Stimulated activated CD4-positive, alpha-beta T cell treated with anti-CD3 and anti-CD28 coated beads, Interleukin-12 subunit alpha, Interleukin-12 subunit beta, amount 100 ng/mL, for 48 hours (primary cell): ENCODE results near the gene CFAP221.

Source experiments
- DNase-seq, 3 donors: peaks; one replicate each; pipeline ENCODE4 v3.0.0-alpha.2; 2020; ENCODE audit warnings: low read depth in 2 of 3, low spot score in 1 of 3

Gene CFAP221

GRCh38 chr2:119679526-119679837 lies 135.2 kb downstream of the CFAP221 start:
- no peak for DNase-seq

DNA sequence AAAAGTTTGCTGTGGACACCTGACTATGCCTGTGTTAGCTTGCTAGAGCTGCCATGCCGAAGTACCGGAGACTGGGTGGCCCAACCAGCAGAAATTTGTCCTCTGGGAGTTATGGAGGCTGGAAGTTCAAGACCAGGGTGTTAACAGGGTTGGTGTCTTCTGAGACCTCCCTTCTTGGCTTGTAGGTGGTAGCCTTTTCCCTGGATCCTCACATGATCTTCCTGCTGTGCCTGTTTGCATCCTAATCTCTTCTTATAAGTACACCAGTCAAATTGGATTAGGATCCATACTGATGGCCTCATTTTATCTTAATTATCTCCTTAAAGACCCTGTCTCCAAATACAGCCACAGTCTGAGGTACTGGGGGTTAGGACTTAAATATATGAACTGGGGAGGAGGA lies 135.6 kb downstream of the CFAP221 start:
- no peak for DNase-seq

GRCh38 chr2:119680457-119681202 lies 136.4 kb downstream of the CFAP221 start:
- no peak for DNase-seq

GRCh38 chr2:119681203-119681867 lies 137.1 kb downstream of the CFAP221 start:
- no peak for DNase-seq

GRCh38 chr2:119681868-119682220 lies 137.6 kb downstream of the CFAP221 start:
- no peak for DNase-seq

DNA sequence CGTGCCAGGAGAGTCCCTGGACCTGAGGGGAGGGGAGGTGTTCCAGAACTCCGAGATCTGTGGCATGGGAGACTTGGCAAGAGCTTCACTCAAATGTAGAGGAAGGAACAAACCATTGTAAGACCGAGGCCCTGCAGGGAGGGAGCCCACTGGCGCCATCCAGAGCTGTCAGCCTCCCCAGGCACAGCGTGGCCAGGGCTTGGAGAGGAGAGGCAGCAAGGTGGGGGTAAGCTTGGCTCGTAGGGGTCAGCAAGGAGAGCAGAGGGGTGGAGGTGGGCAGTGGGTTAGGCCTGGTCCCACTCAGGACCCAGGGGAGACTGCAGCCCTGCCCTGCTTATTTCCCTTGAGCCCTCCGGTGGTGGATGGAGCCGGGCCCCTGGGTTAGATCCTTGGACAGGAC lies 138.3 kb downstream of the CFAP221 start:
- DNase-seq, result no peak

DNA sequence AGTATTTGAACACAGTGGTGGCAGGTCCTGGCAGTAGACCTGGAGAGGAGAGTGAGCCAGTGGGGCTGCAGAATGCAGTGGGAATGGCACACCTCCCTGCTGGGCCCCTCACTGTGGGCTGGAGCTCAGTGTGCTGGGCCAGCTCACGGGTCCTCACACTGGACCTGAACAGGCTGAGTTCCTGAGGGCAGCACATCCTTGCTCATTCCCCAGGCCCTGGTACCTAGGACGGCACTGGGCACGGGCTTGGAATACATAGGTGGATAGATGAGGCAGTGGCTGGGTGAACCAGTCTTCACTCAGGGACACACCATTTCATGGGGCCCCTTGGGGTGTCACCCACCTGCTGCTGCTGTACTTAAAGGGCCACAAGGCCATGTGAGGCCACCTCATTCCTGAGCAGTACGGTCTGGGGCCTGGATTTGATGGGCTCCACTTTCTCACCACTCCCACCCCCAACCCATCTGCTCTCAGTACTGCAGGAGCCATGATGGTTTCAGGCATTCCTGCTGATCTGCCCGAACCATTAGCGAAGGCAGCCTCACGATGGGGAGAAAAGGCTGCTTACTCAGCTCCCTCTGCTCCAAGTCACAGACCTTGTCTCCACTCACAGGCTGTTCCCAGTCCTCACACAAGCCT lies 138.9 kb downstream of the CFAP221 start:
- no peak for DNase-seq

GRCh38 chr2:119683713-119684443 lies 139.6 kb downstream of the CFAP221 start:
- DNase-seq, result no peak

GRCh38 chr2:119684518-119684917 lies 140.3 kb downstream of the CFAP221 start:
- DNase-seq, result no peak

GRCh38 chr2:119688616-119689015 lies 144.4 kb downstream of the CFAP221 start:
- DNase-seq, result no peak

DNA sequence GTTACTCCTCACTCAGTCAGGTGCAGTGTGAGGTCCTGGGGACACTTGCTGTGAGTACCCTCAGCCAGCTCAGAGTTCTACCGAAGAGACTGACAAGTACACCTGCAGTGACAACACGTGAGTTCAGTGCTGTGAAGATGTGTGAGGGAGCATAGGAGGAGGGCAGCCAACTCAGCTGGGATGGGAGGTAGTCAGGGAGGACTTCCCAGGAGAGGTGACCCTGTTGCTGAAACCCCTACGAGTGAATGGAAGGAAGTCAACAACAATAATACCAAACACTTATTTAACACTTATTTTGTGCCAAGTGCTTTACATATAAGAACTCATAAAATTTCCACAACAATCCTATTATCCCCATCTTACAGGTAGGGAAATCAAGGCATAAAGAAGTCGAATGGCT lies 145.0 kb downstream of the CFAP221 start:
- DNase-seq, result no peak

DNA sequence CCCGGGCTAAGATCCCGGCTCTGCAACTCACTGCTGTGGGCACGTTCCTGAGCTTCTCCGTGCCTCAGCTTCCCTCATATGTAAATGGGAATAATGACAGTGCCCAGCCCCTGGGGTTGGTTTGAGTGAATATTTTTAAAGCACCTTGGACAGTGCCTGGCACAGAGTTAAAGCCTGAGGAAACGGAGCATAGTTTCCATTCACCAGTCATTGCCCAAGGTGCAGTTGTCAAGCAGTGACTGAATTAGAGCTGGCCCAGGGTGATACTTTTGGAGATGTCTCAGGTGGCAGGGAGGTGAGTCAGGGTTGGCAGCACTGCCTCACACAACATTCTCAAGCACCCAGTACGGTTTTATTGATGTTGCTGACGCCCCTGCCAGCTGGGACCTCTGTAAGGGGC lies 146.9 kb downstream of the CFAP221 start:
- DNase-seq, result no peak

GRCh38 chr2:119691651-119692245 lies 147.5 kb downstream of the CFAP221 start:
- DNase-seq, result no peak

- no peak for DNase-seq
Observed at GRCh38 chr2:119692310-119692709, 148.1 kb downstream of the CFAP221 start.

GRCh38 chr2:119692954-119693353 lies 148.7 kb downstream of the CFAP221 start:
- no peak for DNase-seq

DNA sequence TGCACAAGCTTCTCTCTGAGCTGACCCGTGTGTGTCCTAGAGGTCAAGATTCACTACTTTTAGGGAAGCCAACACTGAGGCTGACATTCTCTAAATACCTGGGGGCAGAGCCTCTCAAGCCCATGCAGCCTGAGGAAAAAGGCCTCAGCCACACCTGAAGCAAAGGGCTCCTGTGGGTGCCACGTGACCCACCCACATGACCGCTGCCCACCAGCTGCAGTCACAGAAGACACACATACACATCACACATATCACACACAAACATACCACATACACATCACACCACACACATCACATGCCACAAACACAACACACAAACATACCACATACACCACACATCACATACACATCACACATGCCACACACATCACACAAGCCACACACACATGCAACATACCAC lies 149.3 kb downstream of the CFAP221 start:
- no peak for DNase-seq

- no peak for DNase-seq
Observed at GRCh38 chr2:119693967-119694366, 149.7 kb downstream of the CFAP221 start.

DNA sequence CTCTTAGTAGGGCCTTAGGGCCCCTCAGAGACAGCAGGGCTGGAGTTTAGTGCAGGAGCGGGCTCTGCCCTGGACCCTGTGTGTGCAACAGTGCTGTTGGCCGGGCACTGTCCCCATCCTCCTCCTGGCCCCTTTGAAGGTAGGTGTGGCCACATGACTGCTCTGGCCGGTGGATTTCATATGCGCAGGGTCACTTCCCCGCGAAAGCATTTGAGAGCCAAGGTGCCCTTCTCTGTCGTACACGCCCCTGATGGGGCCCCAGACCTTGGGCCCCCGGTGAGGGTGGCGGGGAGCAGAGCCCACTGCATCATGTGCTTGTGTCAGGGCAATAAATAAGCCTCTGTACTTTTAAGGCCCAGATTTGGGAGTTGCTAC lies 150.2 kb downstream of the CFAP221 start:
- DNase-seq, result no peak

- no peak for DNase-seq
Observed at GRCh38 chr2:119694845-119695521, 150.7 kb downstream of the CFAP221 start.

DNA sequence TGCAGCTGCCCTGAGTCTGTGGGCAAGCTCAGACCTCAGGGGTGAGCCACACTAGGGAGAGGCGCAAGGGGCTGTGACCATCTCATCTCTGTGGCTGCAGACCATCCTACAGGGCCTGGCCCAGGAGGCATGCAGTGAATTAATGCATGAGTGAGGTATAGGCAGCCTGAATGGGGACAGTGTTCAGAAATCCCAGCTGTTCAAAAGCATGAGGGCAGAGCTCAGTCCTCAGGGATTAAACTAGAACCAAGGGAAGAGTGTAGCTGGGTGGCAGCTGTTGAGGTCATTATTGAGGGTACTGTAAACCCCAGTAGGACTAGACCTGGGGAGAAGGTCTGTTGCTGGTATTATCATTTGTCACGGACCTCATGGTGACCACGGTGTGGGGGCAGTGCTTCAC lies 151.8 kb downstream of the CFAP221 start:
- no peak for DNase-seq

DNA sequence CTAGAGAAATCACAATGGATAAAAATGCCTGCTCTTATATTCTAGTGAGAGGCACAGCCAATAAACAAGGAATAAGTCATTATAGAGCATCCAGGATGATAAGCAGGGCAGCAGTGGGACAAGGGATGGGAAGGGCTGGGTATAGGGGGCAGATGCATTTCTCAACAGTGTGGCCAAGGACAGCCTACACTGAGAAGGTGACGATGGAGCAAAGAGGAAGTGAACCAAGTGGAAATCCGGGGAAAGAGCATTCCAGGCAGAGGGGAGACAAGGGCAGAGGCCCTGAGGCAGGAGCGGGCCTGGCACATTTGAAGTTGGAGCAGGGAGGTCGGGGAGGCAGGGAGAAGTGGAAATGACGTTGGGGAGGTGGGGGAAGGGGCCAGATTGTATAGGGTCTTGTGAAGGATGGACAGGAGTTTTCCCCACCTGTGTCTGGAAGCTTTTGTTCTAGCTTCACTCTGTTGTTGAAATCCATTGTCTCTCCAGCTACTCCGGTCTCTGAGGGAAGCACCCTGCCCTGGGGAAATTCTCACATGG lies 152.3 kb downstream of the CFAP221 start:
- DNase-seq, result no peak
